ENCODE results near the gene KLHL29. TPM values are rescaled to one million over a fixed set of nuclear protein-coding genes. Genes with fewer than 3 reads are reported as not detected.

KLHL29 gene
- total and polyA plus RNA-seq, 7 experiments from 2014 or later: 0.59 to 6.5 (median 5.6) TPM

DNA sequence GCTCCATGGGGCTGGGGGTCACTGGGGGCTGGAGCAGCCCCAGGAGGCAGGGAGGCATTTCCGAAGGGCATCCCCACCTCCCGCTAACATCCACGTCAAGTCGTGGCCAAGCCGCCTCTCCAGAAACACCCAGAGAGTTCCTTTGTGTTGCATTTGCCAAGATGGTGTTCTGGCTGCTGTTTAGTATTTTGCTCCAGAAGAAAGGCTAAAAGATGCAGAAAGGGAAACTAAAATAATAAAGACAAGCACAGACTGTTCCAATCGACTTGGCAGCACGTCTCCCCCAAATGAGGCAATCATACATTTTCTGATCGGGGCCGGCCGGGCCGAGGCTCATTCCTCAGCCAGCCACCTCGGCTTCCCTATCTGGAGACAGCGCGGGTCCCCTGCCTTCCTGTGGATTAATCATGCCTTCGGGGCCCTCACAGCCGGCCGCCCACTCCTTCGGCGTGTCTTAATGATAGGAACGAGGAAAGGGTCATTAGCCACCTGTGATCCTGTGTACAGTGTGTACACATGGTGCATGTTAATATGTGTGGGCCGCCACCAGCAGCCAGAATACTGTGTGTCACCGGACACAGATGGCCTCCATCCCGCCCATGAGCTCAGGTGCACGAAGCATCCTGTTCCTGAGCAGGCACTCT, 169.2 kb downstream of the KLHL29 start:
- Histone ChIP-seq H3K36me3 (ENCODE audit: control insufficient read depth in 2 of 3, insufficient read depth in 3 of 3, low read length in 3 of 3) (no peaks in the 10 kb centered on the region), H3K9me3 (ENCODE audit: control insufficient read depth in 2 of 3, low read length in 3 of 3) (no peaks in the 10 kb centered on the region), H3K4me3 (ENCODE audit: low read length) (no peak overlapping the region), H3K27me3 (ENCODE audit: control insufficient read depth in 2 of 2, insufficient read depth in 2 of 2, low read length in 2 of 2) (no peaks in the 10 kb centered on the region), H3K4me1 (ENCODE audit: control insufficient read depth in 2 of 2, insufficient read depth in 2 of 2, low read length in 2 of 2) (no peaks in the 10 kb centered on the region), H3K27ac (ENCODE audit: low read depth, low read length) (no peak overlapping the region)
- DNase-seq: no peak
- Mint-ChIP-seq H3K27ac (no peak overlapping the region), H3K27me3 (no peaks in the 10 kb centered on the region), H3K9me3 (no peaks in the 10 kb centered on the region), H3K36me3 (no peaks in the 10 kb centered on the region), H3K4me1 (peaks cover 0 to 17% (median 4%) of the 10 kb centered on the region in 7 donors), H3K4me3 (no peak overlapping the region)
- intact Hi-C loops (cut with micrococcal nuclease): no loop called here
- CTCF ChIA-PET: no interaction called here
- no peak for ATAC-seq
- POLR2A ChIA-PET: no interaction called here

DNA sequence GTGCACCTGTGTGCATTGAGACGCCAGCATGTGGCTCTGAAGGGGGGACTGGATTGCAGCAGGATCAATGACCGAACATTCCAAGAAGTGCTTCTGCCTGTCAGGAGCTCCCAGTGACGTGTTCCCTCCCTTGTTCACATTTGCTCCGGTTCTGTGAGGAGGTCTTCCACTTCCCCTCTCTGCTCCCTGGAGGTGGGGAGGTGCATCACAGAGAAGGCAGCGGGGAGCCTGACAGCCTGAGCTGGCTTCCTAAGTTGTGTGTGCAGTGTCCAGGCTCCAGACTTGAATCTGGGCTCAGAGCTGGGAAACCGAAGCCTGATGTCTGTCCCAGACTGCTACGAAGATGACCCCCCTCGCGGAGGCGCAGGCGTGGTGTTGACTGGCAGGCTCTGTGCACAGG, 171.0 kb downstream of the KLHL29 start:
- ATAC-seq (no peak), DNase-seq (no peak)
- H3K9me3 Mint-ChIP-seq: no peaks in the 10 kb centered on the region
- H3K27ac ChIP-seq (ENCODE audit: low read depth, low read length): no peak overlapping the region
- intact Hi-C loops (cut with micrococcal nuclease): no loop called here
- H3K36me3 ChIP-seq (ENCODE audit: control insufficient read depth in 2 of 3, insufficient read depth in 3 of 3, low read length in 3 of 3): no peaks in the 10 kb centered on the region
- CTCF ChIA-PET: no interaction called here
- no peaks in the 10 kb centered on the region for H3K36me3 Mint-ChIP-seq
- no peaks in the 10 kb centered on the region for H3K4me1 ChIP-seq (ENCODE audit: control insufficient read depth in 2 of 2, insufficient read depth in 2 of 2, low read length in 2 of 2)
- no peaks in the 10 kb centered on the region for H3K9me3 ChIP-seq (ENCODE audit: control insufficient read depth in 2 of 3, low read length in 3 of 3)
- no peaks in the 10 kb centered on the region for H3K27me3 ChIP-seq (ENCODE audit: control insufficient read depth in 2 of 2, insufficient read depth in 2 of 2, low read length in 2 of 2)
- POLR2A ChIA-PET: no interaction called here
- peaks cover 0 to 11% (median 3%) of the 10 kb centered on the region in 7 donors for H3K4me1 Mint-ChIP-seq
- H3K4me3 Mint-ChIP-seq: no peak overlapping the region
- no peaks in the 10 kb centered on the region for H3K27me3 Mint-ChIP-seq
- H3K27ac Mint-ChIP-seq: no peak overlapping the region
- H3K4me3 ChIP-seq (ENCODE audit: low read length): no peak overlapping the region

DNA sequence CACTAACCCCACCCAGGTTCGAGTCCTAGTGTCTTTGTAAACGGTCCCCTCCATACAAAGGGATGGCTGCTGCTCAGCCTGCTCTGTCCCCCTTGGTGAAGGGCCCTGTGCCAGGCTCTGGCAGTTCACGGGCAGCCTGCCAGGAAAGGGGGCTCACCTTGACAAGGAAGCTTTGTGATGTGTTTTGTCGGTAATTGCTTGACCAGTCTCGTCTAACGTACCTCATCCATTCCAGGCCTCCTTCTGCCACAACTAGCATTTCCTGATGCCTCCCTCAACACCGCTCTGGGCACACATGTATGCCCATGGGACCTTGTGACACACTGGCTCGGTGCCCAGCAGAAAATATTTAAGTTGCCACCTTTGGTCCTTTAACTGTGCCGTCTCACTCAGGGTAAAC, 171.9 kb downstream of the KLHL29 start:
- ATAC-seq (no peak), DNase-seq (no peak)
- ChIA-PET CTCF (no interaction called here), POLR2A (no interaction called here)
- no peaks in the 10 kb centered on the region for H3K9me3 ChIP-seq (ENCODE audit: control insufficient read depth in 2 of 3, low read length in 3 of 3)
- Mint-ChIP-seq H3K4me1 (peaks cover 0 to 3% (median 0%) of the 10 kb centered on the region in 7 donors), H3K9me3 (no peaks in the 10 kb centered on the region), H3K27me3 (no peaks in the 10 kb centered on the region), H3K36me3 (no peaks in the 10 kb centered on the region), H3K4me3 (no peak overlapping the region), H3K27ac (no peak overlapping the region)
- intact Hi-C loops (cut with micrococcal nuclease): no loop called here
- no peak overlapping the region for H3K4me3 ChIP-seq (ENCODE audit: low read length)
- H3K27ac ChIP-seq (ENCODE audit: low read depth, low read length): no peak overlapping the region
- H3K27me3 ChIP-seq (ENCODE audit: control insufficient read depth in 2 of 2, insufficient read depth in 2 of 2, low read length in 2 of 2): no peaks in the 10 kb centered on the region
- H3K36me3 ChIP-seq (ENCODE audit: control insufficient read depth in 2 of 3, insufficient read depth in 3 of 3, low read length in 3 of 3): peaks cover 0 to under 1% (median 0%) of the 10 kb centered on the region in 3 experiments
- H3K4me1 ChIP-seq (ENCODE audit: control insufficient read depth in 2 of 2, insufficient read depth in 2 of 2, low read length in 2 of 2): no peaks in the 10 kb centered on the region

DNA sequence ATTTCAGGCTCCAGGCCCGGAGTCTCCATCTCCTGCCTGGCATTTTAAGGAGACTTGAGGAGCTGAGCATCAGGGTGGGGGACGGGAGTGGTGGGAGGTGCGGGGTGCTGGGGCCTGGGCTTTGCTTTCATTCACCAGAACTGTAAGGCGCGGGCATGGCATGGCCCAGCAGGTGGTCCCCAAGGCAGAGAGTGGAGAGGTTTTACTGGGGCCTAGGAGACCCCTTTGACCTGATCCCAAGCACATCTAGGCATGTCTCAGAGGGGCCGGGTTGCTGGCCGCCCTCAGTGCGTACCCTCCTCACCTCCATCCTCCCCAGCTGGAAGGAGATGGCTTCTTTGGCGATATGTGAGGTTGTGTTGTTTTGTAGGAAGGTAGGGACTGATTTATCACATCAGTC, 172.5 kb downstream of the KLHL29 start:
- Histone ChIP-seq H3K4me1 (ENCODE audit: control insufficient read depth in 2 of 2, insufficient read depth in 2 of 2, low read length in 2 of 2) (no peaks in the 10 kb centered on the region), H3K4me3 (ENCODE audit: low read length) (no peak overlapping the region), H3K27ac (ENCODE audit: low read depth, low read length) (no peak overlapping the region), H3K27me3 (ENCODE audit: control insufficient read depth in 2 of 2, insufficient read depth in 2 of 2, low read length in 2 of 2) (no peaks in the 10 kb centered on the region), H3K36me3 (ENCODE audit: control insufficient read depth in 2 of 3, insufficient read depth in 3 of 3, low read length in 3 of 3) (peaks cover 0 to 4% (median 0%) of the 10 kb centered on the region in 3 experiments), H3K9me3 (ENCODE audit: control insufficient read depth in 2 of 3, low read length in 3 of 3) (no peaks in the 10 kb centered on the region)
- no peak for ATAC-seq
- CTCF ChIA-PET: no interaction called here
- Mint-ChIP-seq H3K4me3 (no peak overlapping the region), H3K4me1 (peaks cover 0 to 3% (median 0%) of the 10 kb centered on the region in 7 donors), H3K27ac (no peak overlapping the region), H3K9me3 (no peaks in the 10 kb centered on the region), H3K27me3 (no peaks in the 10 kb centered on the region), H3K36me3 (peaks cover 0 to under 1% (median 0%) of the 10 kb centered on the region in 5 donors)
- no peak for DNase-seq
- intact Hi-C loops (cut with micrococcal nuclease): no loop called here
- POLR2A ChIA-PET: no interaction called here

DNA sequence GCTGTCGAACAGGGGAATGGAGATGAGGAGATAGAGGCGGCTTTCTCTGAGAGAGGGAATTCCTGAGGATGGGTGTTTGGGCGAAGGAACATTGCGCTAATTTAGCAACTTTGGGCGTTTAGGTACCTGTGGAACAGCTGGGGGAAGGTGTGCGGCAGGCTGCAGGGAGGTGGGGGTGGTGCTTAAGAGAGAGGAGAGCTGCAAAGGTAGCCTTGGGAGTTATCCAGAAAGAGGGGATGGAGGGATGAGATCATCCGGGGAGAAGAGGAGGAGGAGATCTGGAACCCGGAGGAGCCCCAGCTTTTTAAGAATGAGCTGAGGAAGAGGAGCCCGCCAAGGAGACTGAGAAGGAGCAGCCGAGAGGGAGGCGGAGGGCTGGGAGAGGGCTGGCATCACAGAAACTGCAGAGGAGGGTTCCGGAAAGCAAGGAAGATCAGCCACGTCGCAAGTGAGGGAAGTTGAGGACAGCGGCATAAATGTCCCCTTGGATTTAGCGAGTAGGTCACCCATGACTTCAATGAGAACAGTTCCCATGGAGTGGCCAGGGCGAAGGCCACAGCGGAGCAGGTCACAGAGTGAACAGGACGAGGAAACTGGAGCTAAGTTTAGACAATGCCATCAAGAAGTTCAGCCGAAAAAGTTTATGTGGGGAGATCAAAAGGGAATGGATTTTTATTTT, 174.7 kb downstream of the KLHL29 start:
- Histone ChIP-seq H3K9me3 (ENCODE audit: control insufficient read depth in 2 of 3, low read length in 3 of 3) (no peaks in the 10 kb centered on the region), H3K4me1 (ENCODE audit: control insufficient read depth in 2 of 2, insufficient read depth in 2 of 2, low read length in 2 of 2) (no peaks in the 10 kb centered on the region), H3K27me3 (ENCODE audit: control insufficient read depth in 2 of 2, insufficient read depth in 2 of 2, low read length in 2 of 2) (no peaks in the 10 kb centered on the region), H3K27ac (ENCODE audit: low read depth, low read length) (no peak overlapping the region), H3K36me3 (ENCODE audit: control insufficient read depth in 2 of 3, insufficient read depth in 3 of 3, low read length in 3 of 3) (peaks cover 0 to 4% (median 0%) of the 10 kb centered on the region in 3 experiments), H3K4me3 (ENCODE audit: low read length) (no peak overlapping the region)
- Mint-ChIP-seq H3K4me1 (peaks cover 0 to 3% (median 0%) of the 10 kb centered on the region in 7 donors), H3K4me3 (no peak overlapping the region), H3K27me3 (no peaks in the 10 kb centered on the region), H3K36me3 (peaks cover 0 to 13% (median 0%) of the 10 kb centered on the region in 5 donors), H3K9me3 (no peaks in the 10 kb centered on the region), H3K27ac (no peak overlapping the region)
- intact Hi-C loops (cut with micrococcal nuclease): loop anchor here in 1 of 2 donors (10.0 kb wide), 1 partner anchor 1205 kb away; no protein-coding TSS in a partner anchor
- DNase-seq (no peak), ATAC-seq (no peak)
- POLR2A ChIA-PET: no interaction called here
- CTCF ChIA-PET: no interaction called here

DNA sequence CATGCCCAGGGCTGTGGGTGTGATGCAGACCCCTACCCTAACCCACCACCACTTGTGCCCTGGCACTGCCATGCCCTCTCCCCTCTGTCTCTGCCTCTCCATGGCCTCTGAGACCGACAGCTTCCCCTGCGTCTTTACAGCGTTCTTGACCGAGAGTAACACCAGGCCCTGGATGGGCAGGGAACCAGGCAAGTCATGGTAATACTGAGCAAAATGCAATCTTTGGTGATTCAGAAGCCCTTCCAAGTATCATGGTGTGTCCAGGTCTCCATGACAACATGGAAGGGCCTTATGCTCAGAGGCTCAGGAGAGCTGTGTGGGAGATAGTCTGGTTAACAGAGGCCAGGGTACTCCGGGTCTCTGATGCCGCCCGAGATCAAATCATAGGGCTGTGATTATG, 176.1 kb downstream of the KLHL29 start:
- Histone ChIP-seq H3K27ac (ENCODE audit: low read depth, low read length) (no peak overlapping the region), H3K9me3 (ENCODE audit: control insufficient read depth in 2 of 3, low read length in 3 of 3) (no peaks in the 10 kb centered on the region), H3K4me1 (ENCODE audit: control insufficient read depth in 2 of 2, insufficient read depth in 2 of 2, low read length in 2 of 2) (no peaks in the 10 kb centered on the region), H3K36me3 (ENCODE audit: control insufficient read depth in 2 of 3, insufficient read depth in 3 of 3, low read length in 3 of 3) (peaks cover 0 to 4% (median 0%) of the 10 kb centered on the region in 3 experiments), H3K4me3 (ENCODE audit: low read length) (no peak overlapping the region), H3K27me3 (ENCODE audit: control insufficient read depth in 2 of 2, insufficient read depth in 2 of 2, low read length in 2 of 2) (no peaks in the 10 kb centered on the region)
- no peak for ATAC-seq
- intact Hi-C loops (cut with micrococcal nuclease): loop anchor here in 1 of 2 donors (10.0 kb wide), 1 partner anchor 1206 kb away; no protein-coding TSS in a partner anchor
- H3K27me3 Mint-ChIP-seq: no peaks in the 10 kb centered on the region
- DNase-seq: no peak
- H3K36me3 Mint-ChIP-seq: peaks cover 0 to 18% (median 0%) of the 10 kb centered on the region in 5 donors
- no peak overlapping the region for H3K4me3 Mint-ChIP-seq
- H3K9me3 Mint-ChIP-seq: no peaks in the 10 kb centered on the region
- ChIA-PET CTCF (no interaction called here), POLR2A (interaction anchor here (0.7 kb wide), 1 partner anchor 9 kb away, joined by 5 read pairs; no protein-coding TSS in a partner anchor)
- H3K4me1 Mint-ChIP-seq: peaks cover 0 to 3% (median 0%) of the 10 kb centered on the region in 7 donors
- H3K27ac Mint-ChIP-seq: no peak overlapping the region

All from naive thymus-derived CD4-positive, alpha-beta T cell (primary cell).